Activated naive CD4-positive, alpha-beta T cell treated with anti-CD3 and anti-CD28 coated beads, Interleukin-2, amount 50 U/mL, for 24 hours (primary cell): ENCODE results near the gene CHI3L2.

ENCODE experiments used
- H3K27ac Mint-ChIP-seq: one replicate; pipeline ENCODE4 v1.8.0; 2021; ENCODE audit warnings: mild to moderate bottlenecking, mixed read lengths
- H3K27me3 Mint-ChIP-seq: one replicate; pipeline ENCODE4 v1.8.0; 2021; ENCODE audit warnings: mixed read lengths
- H3K36me3 Mint-ChIP-seq: one replicate; pipeline ENCODE4 v1.8.0; 2021; ENCODE audit warnings: mixed read lengths
- H3K4me1 Mint-ChIP-seq: one replicate; pipeline ENCODE4 v1.8.0; 2021; ENCODE audit warnings: mixed read lengths
- H3K4me3 Mint-ChIP-seq: one replicate; pipeline ENCODE4 v1.8.0; 2021; ENCODE audit warnings: mild to moderate bottlenecking, mixed read lengths
- H3K9me3 Mint-ChIP-seq: one replicate; pipeline ENCODE4 v1.8.0; 2021; ENCODE audit warnings: mixed read lengths

Gene CHI3L2

DNA sequence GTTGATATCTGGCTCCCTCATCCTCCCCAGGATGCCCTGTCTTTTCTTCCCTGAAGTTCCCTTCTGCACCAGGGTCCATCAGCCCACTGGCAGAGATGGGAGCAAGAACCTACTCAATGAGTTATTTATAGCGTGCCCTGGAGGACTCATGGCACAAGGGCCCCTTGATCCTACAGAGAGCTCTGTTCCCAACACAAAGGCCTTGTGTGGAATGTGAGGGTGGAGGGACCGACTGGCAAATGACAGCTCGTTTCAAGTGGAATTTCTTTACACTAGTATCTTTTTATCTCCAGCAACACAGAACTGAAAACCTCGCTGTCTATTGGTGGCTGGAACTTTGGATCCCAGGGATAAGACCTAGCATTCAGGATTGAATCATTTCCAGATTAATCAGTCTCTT lies 22.4 kb downstream of the CHI3L2 start:
- no peak overlapping the region for H3K4me3 Mint-ChIP-seq
- no peak overlapping the region for H3K27ac Mint-ChIP-seq
- H3K9me3 Mint-ChIP-seq = no peaks in the 10 kb centered on the region
- H3K4me1 Mint-ChIP-seq = peaks cover 40% of the 10 kb centered on the region
- no peaks in the 10 kb centered on the region for H3K27me3 Mint-ChIP-seq
- no peaks in the 10 kb centered on the region for H3K36me3 Mint-ChIP-seq

GRCh38 chr1:111251570-111251969 lies 24.1 kb downstream of the CHI3L2 start:
- Mint-ChIP-seq H3K4me3 (no peak overlapping the region), H3K36me3 (no peaks in the 10 kb centered on the region), H3K27me3 (no peaks in the 10 kb centered on the region), H3K4me1 (peaks cover 46% of the 10 kb centered on the region), H3K9me3 (no peaks in the 10 kb centered on the region), H3K27ac (peak overlapping the region; percentile 59)

- no peaks in the 10 kb centered on the region for H3K36me3 Mint-ChIP-seq
- no peak overlapping the region for H3K27ac Mint-ChIP-seq
- no peaks in the 10 kb centered on the region for H3K27me3 Mint-ChIP-seq
- no peaks in the 10 kb centered on the region for H3K9me3 Mint-ChIP-seq
- H3K4me1 Mint-ChIP-seq = peaks cover 46% of the 10 kb centered on the region
- no peak overlapping the region for H3K4me3 Mint-ChIP-seq
Observed at GRCh38 chr1:111252786-111253185, 25.3 kb downstream of the CHI3L2 start.

GRCh38 chr1:111253876-111254275 lies 26.4 kb downstream of the CHI3L2 start:
- Mint-ChIP-seq H3K27me3 (no peaks in the 10 kb centered on the region), H3K4me1 (peaks cover 46% of the 10 kb centered on the region), H3K36me3 (no peaks in the 10 kb centered on the region), H3K4me3 (no peak overlapping the region), H3K27ac (no peak overlapping the region), H3K9me3 (no peaks in the 10 kb centered on the region)

DNA sequence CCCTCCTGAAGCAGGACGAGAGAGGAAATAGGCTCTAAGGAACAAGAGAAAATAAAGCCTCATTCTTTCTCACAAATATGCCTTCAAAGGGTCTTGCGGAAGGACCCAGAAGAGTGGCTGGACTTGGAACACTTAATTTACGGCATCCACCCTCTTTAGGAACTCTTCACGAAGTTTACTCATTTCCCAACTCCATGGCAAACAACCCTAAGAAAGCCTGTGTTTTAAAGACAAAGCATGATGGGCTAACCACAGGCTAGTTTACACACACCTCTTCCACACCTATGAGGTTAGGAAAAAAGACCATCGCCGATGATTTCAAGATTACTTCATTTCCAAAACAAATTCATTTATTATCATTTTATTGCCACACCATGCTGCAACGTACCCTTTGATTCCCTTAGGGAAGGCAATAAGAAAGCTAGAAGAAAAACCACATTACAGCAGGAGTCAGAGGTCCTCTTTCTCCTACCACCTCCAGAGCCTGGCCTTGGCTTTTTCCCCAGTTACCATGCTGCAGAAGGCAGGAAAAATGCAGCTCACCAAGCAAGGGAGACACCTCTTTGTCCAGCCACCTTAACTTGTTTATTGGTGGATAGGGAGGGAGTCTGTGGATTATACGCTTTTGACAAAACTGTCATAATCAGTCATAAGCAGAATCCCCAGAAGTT lies 29.6 kb downstream of the CHI3L2 start:
- Mint-ChIP-seq H3K4me1 (peaks cover 29% of the 10 kb centered on the region), H3K9me3 (no peaks in the 10 kb centered on the region), H3K27me3 (no peaks in the 10 kb centered on the region), H3K27ac (no peak overlapping the region), H3K36me3 (no peaks in the 10 kb centered on the region), H3K4me3 (no peak overlapping the region)

DNA sequence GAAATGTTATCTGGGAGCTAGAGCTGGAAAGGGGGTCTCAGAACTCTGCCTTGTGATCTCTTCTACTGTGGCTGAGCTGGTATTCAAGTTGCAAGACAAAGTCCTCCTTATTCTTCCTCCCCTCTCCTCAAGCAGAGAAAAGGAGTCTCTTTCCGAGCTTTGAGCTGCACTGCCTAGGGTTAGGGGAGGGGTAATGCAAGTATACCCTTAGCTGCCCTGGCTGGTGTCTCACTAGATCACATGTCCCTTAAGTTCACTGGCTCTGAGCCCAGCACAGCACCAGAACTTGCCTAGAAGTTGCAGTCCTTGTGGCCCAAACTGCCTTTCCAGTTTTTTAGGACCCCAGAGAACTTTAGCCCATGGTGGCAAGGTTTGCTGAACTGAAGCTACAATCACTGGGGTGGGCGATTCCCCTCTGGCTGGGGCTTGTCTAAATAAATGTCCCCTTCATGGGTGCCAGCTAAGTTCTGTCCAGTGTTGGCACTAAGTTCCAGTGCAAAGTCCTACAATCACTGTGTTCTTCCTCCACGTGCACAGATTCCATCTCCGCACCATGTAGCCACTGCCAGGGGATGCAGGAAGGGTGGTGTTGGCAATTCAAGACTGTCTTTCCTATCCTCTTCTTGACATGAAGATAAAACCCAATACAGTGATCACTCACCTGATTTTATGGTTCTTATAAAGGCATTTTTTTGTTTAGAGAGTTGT lies 40.4 kb downstream of the CHI3L2 start:
- peaks cover 6% of the 10 kb centered on the region for H3K4me1 Mint-ChIP-seq
- H3K27ac Mint-ChIP-seq = no peak overlapping the region
- peaks cover 24% of the 10 kb centered on the region for H3K9me3 Mint-ChIP-seq
- no peak overlapping the region for H3K4me3 Mint-ChIP-seq
- H3K27me3 Mint-ChIP-seq = peaks cover 17% of the 10 kb centered on the region
- peaks cover 4% of the 10 kb centered on the region for H3K36me3 Mint-ChIP-seq

GRCh38 chr1:111269825-111270406 lies 42.4 kb downstream of the CHI3L2 start:
- H3K36me3 Mint-ChIP-seq = no peaks in the 10 kb centered on the region
- H3K9me3 Mint-ChIP-seq = peaks cover 13% of the 10 kb centered on the region
- peaks cover 17% of the 10 kb centered on the region for H3K27me3 Mint-ChIP-seq
- peaks cover 18% of the 10 kb centered on the region for H3K4me1 Mint-ChIP-seq
- no peak overlapping the region for H3K4me3 Mint-ChIP-seq
- H3K27ac Mint-ChIP-seq = no peak overlapping the region

- Mint-ChIP-seq H3K27ac (no peak overlapping the region), H3K27me3 (peaks cover 17% of the 10 kb centered on the region), H3K36me3 (no peaks in the 10 kb centered on the region), H3K9me3 (peaks cover 8% of the 10 kb centered on the region), H3K4me3 (peak overlapping the region; percentile 76), H3K4me1 (peaks cover 27% of the 10 kb centered on the region)
Observed at GRCh38 chr1:111270771-111271463, 43.4 kb downstream of the CHI3L2 start.

DNA sequence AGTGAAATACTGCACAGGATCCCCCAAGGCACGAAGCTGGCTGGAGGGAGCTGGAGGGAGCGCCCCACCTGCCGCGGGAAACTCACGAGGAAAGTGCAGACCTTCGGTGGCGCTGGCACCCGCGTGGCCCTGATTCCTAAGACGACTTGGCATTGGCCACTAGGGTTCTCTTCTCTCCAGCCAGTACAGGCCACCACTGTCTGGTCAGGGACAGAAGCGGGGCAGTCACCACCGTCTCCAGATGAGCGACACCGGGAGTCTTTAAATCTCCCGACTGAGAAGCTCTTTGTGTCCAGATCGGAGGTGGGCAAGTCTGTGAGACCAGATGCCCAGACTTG lies 43.9 kb downstream of the CHI3L2 start:
- Mint-ChIP-seq H3K9me3 (peaks cover 3% of the 10 kb centered on the region), H3K4me1 (peaks cover 32% of the 10 kb centered on the region), H3K27ac (no peak overlapping the region), H3K27me3 (peaks cover 17% of the 10 kb centered on the region), H3K4me3 (peak overlapping the region; percentile 76), H3K36me3 (no peaks in the 10 kb centered on the region)

DNA sequence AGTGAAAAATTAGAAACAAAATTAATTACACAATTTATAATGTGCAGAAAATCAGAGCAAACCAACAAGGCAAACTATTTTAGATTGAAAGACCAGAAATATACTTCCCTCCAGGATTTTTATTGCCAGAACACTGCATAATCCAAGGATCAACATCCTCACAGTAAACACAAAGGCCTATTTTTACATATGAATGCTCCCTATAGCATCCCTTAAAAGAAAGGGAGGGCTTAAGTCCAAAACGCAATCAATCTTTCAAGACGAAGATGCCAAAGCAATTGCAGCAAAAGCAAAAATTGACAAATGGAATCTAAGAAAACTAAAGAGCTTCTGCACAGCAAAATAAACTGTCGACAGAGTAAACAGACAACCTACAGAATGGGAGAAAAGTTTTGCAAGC lies 44.6 kb downstream of the CHI3L2 start:
- Mint-ChIP-seq H3K27me3 (peaks cover 17% of the 10 kb centered on the region), H3K4me3 (peak overlapping the region; percentile 76), H3K4me1 (peaks cover 36% of the 10 kb centered on the region), H3K36me3 (no peaks in the 10 kb centered on the region), H3K9me3 (no peaks in the 10 kb centered on the region), H3K27ac (no peak overlapping the region)

DNA sequence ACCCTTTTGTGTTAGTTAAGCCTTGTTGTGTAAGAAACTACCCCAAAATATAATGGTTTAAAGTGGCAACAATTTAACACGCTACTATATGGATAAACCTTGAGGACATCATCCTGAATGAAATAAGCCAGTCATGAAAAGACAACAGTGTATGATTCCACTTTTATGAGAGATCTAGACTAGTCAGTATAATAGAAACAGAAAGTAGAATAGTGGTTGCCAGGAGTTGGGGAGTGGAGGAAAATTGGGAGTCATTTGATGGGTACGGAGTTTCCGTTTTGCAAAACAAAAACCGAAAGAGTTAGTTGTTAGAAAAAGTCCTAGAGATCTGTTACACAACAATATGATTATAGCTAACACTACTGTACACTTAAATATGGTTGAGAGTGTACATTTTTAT lies 47.1 kb downstream of the CHI3L2 start:
- Mint-ChIP-seq H3K27ac (peak overlapping the region; percentile 38), H3K4me1 (peaks cover 36% of the 10 kb centered on the region), H3K36me3 (no peaks in the 10 kb centered on the region), H3K4me3 (no peak overlapping the region), H3K27me3 (peaks cover 17% of the 10 kb centered on the region), H3K9me3 (no peaks in the 10 kb centered on the region)

- no peaks in the 10 kb centered on the region for H3K36me3 Mint-ChIP-seq
- H3K4me1 Mint-ChIP-seq = peaks cover 36% of the 10 kb centered on the region
- H3K9me3 Mint-ChIP-seq = no peaks in the 10 kb centered on the region
- H3K4me3 Mint-ChIP-seq = no peak overlapping the region
- H3K27ac Mint-ChIP-seq = peak overlapping the region; percentile 26
- peaks cover 15% of the 10 kb centered on the region for H3K27me3 Mint-ChIP-seq
Observed at GRCh38 chr1:111275079-111275478, 47.6 kb downstream of the CHI3L2 start.

DNA sequence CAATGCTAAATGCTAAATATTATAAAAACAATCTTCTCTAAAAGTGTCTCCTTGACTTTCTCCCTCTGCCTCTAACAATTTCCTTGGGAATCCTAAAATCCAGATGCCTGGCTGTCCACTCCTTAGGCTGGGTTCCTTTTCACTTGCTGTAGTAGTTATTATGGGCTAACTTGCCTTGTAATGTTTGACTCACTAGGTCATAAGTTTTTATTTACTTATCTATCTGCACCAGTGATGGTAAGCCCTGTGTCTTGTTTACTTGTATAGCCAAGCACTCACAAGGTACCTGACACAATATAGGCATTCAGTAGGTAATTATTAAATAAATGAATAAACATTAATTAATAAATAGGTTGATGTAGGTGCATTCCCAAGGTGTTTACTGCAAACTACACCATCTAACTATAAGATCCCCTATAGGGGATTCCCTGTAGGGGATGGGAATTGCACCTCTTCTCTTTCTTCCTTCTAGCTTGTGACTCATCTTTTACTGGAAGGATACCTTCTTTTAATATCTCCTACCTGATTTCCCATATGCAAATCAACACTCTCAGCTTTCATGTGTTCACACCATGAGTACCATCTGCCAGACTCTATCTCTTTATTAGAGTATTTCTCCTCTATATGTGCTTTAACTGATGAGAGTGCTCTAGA lies 48.4 kb downstream of the CHI3L2 start:
- Mint-ChIP-seq H3K36me3 (no peaks in the 10 kb centered on the region), H3K27ac (peak overlapping the region; percentile 76), H3K4me3 (peak overlapping the region; percentile 21), H3K27me3 (peaks cover 13% of the 10 kb centered on the region), H3K9me3 (no peaks in the 10 kb centered on the region), H3K4me1 (peaks cover 36% of the 10 kb centered on the region)

- Mint-ChIP-seq H3K4me3 (no peak overlapping the region), H3K9me3 (no peaks in the 10 kb centered on the region), H3K27ac (no peak overlapping the region), H3K27me3 (no peaks in the 10 kb centered on the region), H3K4me1 (peaks cover 25% of the 10 kb centered on the region), H3K36me3 (no peaks in the 10 kb centered on the region)
Observed at GRCh38 chr1:111279144-111279543, 51.6 kb downstream of the CHI3L2 start.

GRCh38 chr1:111280267-111280666 lies 52.8 kb downstream of the CHI3L2 start:
- Mint-ChIP-seq H3K27me3 (no peaks in the 10 kb centered on the region), H3K36me3 (no peaks in the 10 kb centered on the region), H3K4me1 (peaks cover 16% of the 10 kb centered on the region), H3K4me3 (no peak overlapping the region), H3K27ac (no peak overlapping the region), H3K9me3 (no peaks in the 10 kb centered on the region)
